K562 (cell line): ENCODE results near the gene GMEB2. TPM values are rescaled to one million over a fixed set of nuclear protein-coding genes. Genes with fewer than 3 reads are reported as not detected.

Experiments
- ERF ChIP-seq: fragments of 450-650 bp; formaldehyde crosslinking; IDR thresholded peaks from 2 replicates; pipeline ENCODE4 v1.4.0; 2020; ENCODE audit warnings: mild to moderate bottlenecking, mixed read lengths
- MAZ ChIP-seq, 2 experiments: fragments of 450-650 bp in 1 of 2; sonication (generic) in 1 of 2; formaldehyde crosslinking; IDR thresholded peaks in 1 of 2; conservative IDR thresholded peaks in 1 of 2; 2 replicates each; pipeline versions ENCODE4 v1.4.0 to v1.5.0; 2020; ENCODE audit warnings: mild to moderate bottlenecking in 1 of 2, missing genetic modification reagents in 1 of 2
- MCM5 ChIP-seq: fragments of 450-650 bp; IDR thresholded peaks from 2 replicates; pipeline ENCODE4 v1.6.1; 2016; ENCODE audit warnings: low read depth
- PHF8 ChIP-seq: fragments of 200-600 bp; sonication (generic); IDR thresholded peaks from 2 replicates; pipeline ENCODE4 v1.6.1; 2012; ENCODE audit warnings: mixed run types, mild to moderate bottlenecking, inconsistent platforms, low read length, moderate library complexity, borderline replicate concordance
- SMAD4 ChIP-seq: fragments of 250-450 bp; sonication (Bioruptor Pico); conservative IDR thresholded peaks from 2 replicates; pipeline ENCODE4 v1.8.0; 2021; ENCODE audit warnings: inconsistent platforms, mild to moderate bottlenecking, moderate library complexity
- SREBF2 ChIP-seq: sonication (generic); formaldehyde crosslinking; IDR thresholded peaks from 2 replicates; pipeline ENCODE4 v1.4.0; 2020; ENCODE audit warnings: mild to moderate bottlenecking, missing genetic modification reagents
- polyA plus RNA-seq, 8 experiments: library from polyadenylated mRNA; depleted of rRNA in 4 of 8; stranded (reverse) in 5 of 8; unstranded in 3 of 8; fragments of >200 nt; fragmentation: Nextera tagmentation in 2 of 8; fragmentation: Illumina TruSeq in 1 of 8; extraction: Ambion mirVana in 2 of 8; extraction: Trizol in 1 of 8; gene quantifications; 2 replicates each; pipeline versions ENCODE4 v1.2.1 to v1.2.3, GENCODE V29; 2011 to 2014; ENCODE audit warnings: inconsistent platforms in 1 of 8, missing spikeins in 1 of 8
- total RNA-seq, 7 experiments: library from RNA; depleted of rRNA in 6 of 7; stranded (reverse); fragments of >200 nt in 6 of 7; fragmentation: Illumina TruSeq in 2 of 7; extraction: Trizol in 2 of 7; gene quantifications; 2 replicates each; pipeline versions ENCODE4 v1.2.1 to v1.2.3, GENCODE V29; 2011 to 2021; ENCODE audit warnings: low replicate concordance in 1 of 7
- TF ChIP-seq, protein P1 (sequence below): fragments of 200-800 bp; sonication (Bioruptor generic); IDR thresholded peaks from 2 replicates; pipeline ENCODE4 v1.6.1; 2017; ENCODE audit warnings: missing genetic modification characterization, missing compliant biosample characterization
- TF ChIP-seq, protein P2 (sequence below): fragments of 250-450 bp; sonication (Bioruptor Pico); IDR thresholded peaks from 2 replicates; pipeline ENCODE4 v1.4.0; 2020; ENCODE audit warnings: borderline replicate concordance
- TF ChIP-seq, protein P3 (sequence below), 3 experiments: fragments of 200-800 bp in 1 of 3; fragments of 250-450 bp in 1 of 3; fragments of 450-650 bp in 1 of 3; sonication (Bioruptor Pico) in 1 of 3; sonication (Bioruptor generic) in 1 of 3; formaldehyde crosslinking in 1 of 3; IDR thresholded peaks; 2 replicates each; pipeline versions ENCODE4 v1.6.1 to v1.8.0; 2016 to 2022; ENCODE audit warnings: mild to moderate bottlenecking in 2 of 3, missing genetic modification characterization in 2 of 3, missing compliant biosample characterization in 1 of 3, moderate library complexity in 1 of 3
- TF ChIP-seq, protein P4 (sequence below): fragments of 200-800 bp; sonication (Bioruptor generic); IDR thresholded peaks from 2 replicates; pipeline ENCODE4 v1.6.1; 2017; ENCODE audit warnings: missing genetic modification characterization, missing compliant biosample characterization
- TF ChIP-seq, protein P5 (sequence below): fragments of 200-400 bp; formaldehyde crosslinking; IDR thresholded peaks from 2 replicates; pipeline ENCODE4 v1.6.1; 2017; ENCODE audit warnings: mild to moderate bottlenecking, low read depth, low read length, moderate library complexity
- TF ChIP-seq, protein P6 (sequence below): fragments of 250-450 bp; sonication (Bioruptor Pico); IDR thresholded peaks from 2 replicates; pipeline ENCODE4 v1.9.0; 2021; ENCODE audit warnings: mild to moderate bottlenecking, inconsistent platforms

The GMEB2 gene
- total and polyA plus RNA-seq, 9 of the 15 experiments (the other 6 are each of a cell fraction or from before 2014, with no cell fraction given), result 0.03 to 13.9 (median 6.3) TPM

DNA sequence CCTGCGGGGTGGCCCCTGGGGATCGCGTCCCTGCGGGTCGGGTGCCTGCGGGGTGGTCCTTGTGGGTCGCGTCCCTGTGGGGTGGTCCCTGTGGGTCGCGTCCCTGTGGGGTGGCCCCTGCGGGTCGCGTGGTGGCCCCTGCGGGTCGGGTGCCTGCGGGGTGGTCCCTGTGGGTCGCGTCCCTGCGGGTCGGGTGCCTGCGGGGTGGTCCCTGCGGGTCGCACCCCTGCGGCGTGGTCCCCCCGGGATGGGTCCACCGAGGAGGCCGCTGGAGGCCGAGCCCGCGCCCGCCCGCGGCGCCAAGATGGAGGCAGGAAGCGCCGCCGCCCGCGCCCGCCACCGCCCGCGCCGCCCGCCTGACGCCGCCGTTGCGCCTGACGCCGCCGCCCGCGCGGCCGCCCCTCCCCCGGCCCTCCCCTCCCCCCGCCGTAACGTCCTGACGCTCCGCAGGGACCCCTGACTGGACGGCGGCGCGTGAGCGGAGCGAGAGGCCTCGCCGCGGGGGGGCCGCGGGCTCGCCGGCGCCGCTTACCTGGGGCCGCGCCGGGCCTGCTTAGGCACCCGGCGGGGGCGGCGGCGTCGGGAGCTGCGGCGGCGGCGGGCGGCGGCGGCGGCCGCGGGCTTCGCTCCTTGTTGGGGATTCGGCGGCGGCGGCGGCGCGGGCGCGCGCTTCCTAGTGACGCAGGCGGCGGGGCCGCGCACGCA is at the start of gene GMEB2 (continued):
- TF ChIP-seq SMAD4 (CRISPR knock-in tag), result peak; percentile 87
- peak; percentile 42; the same call in 1 of the 2 replicates for TF ChIP-seq ERF (CRISPR knock-in tag)
- TF ChIP-seq PHF8, result peak; percentile 71; the same call in 1 of the 2 replicates
- TF ChIP-seq, protein P1, sequence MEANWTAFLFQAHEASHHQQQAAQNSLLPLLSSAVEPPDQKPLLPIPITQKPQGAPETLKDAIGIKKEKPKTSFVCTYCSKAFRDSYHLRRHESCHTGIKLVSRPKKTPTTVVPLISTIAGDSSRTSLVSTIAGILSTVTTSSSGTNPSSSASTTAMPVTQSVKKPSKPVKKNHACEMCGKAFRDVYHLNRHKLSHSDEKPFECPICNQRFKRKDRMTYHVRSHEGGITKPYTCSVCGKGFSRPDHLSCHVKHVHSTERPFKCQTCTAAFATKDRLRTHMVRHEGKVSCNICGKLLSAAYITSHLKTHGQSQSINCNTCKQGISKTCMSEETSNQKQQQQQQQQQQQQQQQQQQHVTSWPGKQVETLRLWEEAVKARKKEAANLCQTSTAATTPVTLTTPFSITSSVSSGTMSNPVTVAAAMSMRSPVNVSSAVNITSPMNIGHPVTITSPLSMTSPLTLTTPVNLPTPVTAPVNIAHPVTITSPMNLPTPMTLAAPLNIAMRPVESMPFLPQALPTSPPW (CRISPR knock-in tag), result peak; percentile 99
- TF ChIP-seq, protein P2, sequence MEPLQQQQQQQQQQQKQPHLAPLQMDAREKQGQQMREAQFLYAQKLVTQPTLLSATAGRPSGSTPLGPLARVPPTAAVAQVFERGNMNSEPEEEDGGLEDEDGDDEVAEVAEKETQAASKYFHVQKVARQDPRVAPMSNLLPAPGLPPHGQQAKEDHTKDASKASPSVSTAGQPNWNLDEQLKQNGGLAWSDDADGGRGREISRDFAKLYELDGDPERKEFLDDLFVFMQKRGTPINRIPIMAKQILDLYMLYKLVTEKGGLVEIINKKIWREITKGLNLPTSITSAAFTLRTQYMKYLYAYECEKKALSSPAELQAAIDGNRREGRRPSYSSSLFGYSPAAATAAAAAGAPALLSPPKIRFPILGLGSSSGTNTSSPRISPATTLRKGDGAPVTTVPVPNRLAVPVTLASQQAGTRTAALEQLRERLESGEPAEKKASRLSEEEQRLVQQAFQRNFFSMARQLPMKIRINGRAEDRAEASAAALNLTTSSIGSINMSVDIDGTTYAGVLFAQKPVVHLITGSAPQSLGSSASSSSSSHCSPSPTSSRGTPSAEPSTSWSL (CRISPR knock-in tag), result no peak
- no peak for TF ChIP-seq SREBF2
- TF ChIP-seq, protein P3, sequence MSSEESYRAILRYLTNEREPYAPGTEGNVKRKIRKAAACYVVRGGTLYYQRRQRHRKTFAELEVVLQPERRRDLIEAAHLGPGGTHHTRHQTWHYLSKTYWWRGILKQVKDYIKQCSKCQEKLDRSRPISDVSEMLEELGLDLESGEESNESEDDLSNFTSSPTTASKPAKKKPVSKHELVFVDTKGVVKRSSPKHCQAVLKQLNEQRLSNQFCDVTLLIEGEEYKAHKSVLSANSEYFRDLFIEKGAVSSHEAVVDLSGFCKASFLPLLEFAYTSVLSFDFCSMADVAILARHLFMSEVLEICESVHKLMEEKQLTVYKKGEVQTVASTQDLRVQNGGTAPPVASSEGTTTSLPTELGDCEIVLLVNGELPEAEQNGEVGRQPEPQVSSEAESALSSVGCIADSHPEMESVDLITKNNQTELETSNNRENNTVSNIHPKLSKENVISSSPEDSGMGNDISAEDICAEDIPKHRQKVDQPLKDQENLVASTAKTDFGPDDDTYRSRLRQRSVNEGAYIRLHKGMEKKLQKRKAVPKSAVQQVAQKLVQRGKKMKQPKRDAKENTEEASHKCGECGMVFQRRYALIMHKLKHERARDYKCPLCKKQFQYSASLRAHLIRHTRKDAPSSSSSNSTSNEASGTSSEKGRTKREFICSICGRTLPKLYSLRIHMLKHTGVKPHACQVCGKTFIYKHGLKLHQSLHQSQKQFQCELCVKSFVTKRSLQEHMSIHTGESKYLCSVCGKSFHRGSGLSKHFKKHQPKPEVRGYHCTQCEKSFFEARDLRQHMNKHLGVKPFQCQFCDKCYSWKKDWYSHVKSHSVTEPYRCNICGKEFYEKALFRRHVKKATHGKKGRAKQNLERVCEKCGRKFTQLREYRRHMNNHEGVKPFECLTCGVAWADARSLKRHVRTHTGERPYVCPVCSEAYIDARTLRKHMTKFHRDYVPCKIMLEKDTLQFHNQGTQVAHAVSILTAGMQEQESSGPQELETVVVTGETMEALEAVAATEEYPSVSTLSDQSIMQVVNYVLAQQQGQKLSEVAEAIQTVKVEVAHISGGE (CRISPR knock-in tag; IDR thresholded peaks at IDR 0.05), result 0 out of 6 replicates have a peak, but pooled peaks of 1 of the 3 experiments have one; percentile 8
- TF ChIP-seq MAZ (CRISPR knock-in tag; conservative IDR thresholded peaks at IDR 0.05 in 1 of 2, IDR thresholded peaks at IDR 0.05 in 1 of 2), result peak in 1 of 2 experiments; percentile 21; a peak in 2 of 4 replicates
- TF ChIP-seq, protein P4, sequence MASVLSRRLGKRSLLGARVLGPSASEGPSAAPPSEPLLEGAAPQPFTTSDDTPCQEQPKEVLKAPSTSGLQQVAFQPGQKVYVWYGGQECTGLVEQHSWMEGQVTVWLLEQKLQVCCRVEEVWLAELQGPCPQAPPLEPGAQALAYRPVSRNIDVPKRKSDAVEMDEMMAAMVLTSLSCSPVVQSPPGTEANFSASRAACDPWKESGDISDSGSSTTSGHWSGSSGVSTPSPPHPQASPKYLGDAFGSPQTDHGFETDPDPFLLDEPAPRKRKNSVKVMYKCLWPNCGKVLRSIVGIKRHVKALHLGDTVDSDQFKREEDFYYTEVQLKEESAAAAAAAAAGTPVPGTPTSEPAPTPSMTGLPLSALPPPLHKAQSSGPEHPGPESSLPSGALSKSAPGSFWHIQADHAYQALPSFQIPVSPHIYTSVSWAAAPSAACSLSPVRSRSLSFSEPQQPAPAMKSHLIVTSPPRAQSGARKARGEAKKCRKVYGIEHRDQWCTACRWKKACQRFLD, result peak; percentile 73
- TF ChIP-seq, protein P5, sequence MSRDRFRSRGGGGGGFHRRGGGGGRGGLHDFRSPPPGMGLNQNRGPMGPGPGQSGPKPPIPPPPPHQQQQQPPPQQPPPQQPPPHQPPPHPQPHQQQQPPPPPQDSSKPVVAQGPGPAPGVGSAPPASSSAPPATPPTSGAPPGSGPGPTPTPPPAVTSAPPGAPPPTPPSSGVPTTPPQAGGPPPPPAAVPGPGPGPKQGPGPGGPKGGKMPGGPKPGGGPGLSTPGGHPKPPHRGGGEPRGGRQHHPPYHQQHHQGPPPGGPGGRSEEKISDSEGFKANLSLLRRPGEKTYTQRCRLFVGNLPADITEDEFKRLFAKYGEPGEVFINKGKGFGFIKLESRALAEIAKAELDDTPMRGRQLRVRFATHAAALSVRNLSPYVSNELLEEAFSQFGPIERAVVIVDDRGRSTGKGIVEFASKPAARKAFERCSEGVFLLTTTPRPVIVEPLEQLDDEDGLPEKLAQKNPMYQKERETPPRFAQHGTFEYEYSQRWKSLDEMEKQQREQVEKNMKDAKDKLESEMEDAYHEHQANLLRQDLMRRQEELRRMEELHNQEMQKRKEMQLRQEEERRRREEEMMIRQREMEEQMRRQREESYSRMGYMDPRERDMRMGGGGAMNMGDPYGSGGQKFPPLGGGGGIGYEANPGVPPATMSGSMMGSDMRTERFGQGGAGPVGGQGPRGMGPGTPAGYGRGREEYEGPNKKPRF, result no peak
- TF ChIP-seq, protein P6, sequence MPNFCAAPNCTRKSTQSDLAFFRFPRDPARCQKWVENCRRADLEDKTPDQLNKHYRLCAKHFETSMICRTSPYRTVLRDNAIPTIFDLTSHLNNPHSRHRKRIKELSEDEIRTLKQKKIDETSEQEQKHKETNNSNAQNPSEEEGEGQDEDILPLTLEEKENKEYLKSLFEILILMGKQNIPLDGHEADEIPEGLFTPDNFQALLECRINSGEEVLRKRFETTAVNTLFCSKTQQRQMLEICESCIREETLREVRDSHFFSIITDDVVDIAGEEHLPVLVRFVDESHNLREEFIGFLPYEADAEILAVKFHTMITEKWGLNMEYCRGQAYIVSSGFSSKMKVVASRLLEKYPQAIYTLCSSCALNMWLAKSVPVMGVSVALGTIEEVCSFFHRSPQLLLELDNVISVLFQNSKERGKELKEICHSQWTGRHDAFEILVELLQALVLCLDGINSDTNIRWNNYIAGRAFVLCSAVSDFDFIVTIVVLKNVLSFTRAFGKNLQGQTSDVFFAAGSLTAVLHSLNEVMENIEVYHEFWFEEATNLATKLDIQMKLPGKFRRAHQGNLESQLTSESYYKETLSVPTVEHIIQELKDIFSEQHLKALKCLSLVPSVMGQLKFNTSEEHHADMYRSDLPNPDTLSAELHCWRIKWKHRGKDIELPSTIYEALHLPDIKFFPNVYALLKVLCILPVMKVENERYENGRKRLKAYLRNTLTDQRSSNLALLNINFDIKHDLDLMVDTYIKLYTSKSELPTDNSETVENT (CRISPR knock-in tag), result peak; percentile 84
- no peak for TF ChIP-seq MCM5
